Measurements from ENCODE around the gene IMPACT. TPM values are rescaled to one million over a fixed set of nuclear protein-coding genes. Genes with fewer than 3 reads are reported as not detected.

The IMPACT gene
- total RNA-seq, 1 experiment from 2014 or later, result 36.2 TPM

GRCh38 chr18:24403076-24403475 lies 23.4 kb upstream of the IMPACT start:
- no peak for TF ChIP-seq CTCF (IDR thresholded peaks at IDR 0.05)
- TF ChIP-seq SIN3A (IDR thresholded peaks at IDR 0.05; ENCODE audit: borderline replicate concordance, insufficient read depth, low read depth, low read length), result no peak

GRCh38 chr18:24404591-24404990 lies 21.9 kb upstream of the IMPACT start:
- in situ Hi-C loops (cut with HindIII; ENCODE audit: low pct_unique_long_range_greater_than_20kb, low sequenced_read_pairs), result no loop called here
- H3K27me3 ChIP-seq (ENCODE audit: control insufficient read depth, insufficient read depth, low read length), result no peaks in the 10 kb centered on the region
- DNase-seq (ENCODE audit: low read depth, low spot score) (no peak), ATAC-seq (no peak)
- no peaks in the 10 kb centered on the region for H3K9me3 ChIP-seq (ENCODE audit: control insufficient read depth, insufficient read depth, low read depth, low read length)
- BruUV-seq (replicated peaks), result no TSS peak
- H3K4me1 ChIP-seq (ENCODE audit: control insufficient read depth, insufficient read depth, low read length), result no peaks in the 10 kb centered on the region
- POLR2A ChIA-PET, result no interaction called here
- no peak overlapping the region for H3K27ac ChIP-seq (ENCODE audit: low read length)
- no peak overlapping the region for H3K4me3 ChIP-seq (ENCODE audit: low read depth in 2 of 2, low read length in 2 of 2)
- intact Hi-C loops (cut with micrococcal nuclease; ENCODE audit: unreplicated experiment), result no loop called here
- no peaks in the 10 kb centered on the region for H3K36me3 ChIP-seq (ENCODE audit: control insufficient read depth, insufficient read depth, low read length)
- TF ChIP-seq TCF7L2 (IDR thresholded peaks at IDR 0.05; ENCODE audit: low read depth, low read length) (no peak), CTCF (IDR thresholded peaks at IDR 0.05) (no peak), REST (IDR thresholded peaks at IDR 0.05; ENCODE audit: insufficient read depth in 1 of 2, low read depth in 2 of 2, low read length in 1 of 2) (no peak), POLR2AphosphoS5 (IDR thresholded peaks at IDR 0.05; ENCODE audit: low read depth, low read length) (no peak), SIN3A (IDR thresholded peaks at IDR 0.05; ENCODE audit: borderline replicate concordance, insufficient read depth, low read depth, low read length) (no peak)
- CTCF ChIA-PET, result no interaction called here

More at GRCh38 chr18:24403076-24403475, 23.4 kb upstream of the IMPACT start:
- intact Hi-C loops (cut with micrococcal nuclease; ENCODE audit: unreplicated experiment) (no loop called here), in situ Hi-C loops (cut with HindIII; ENCODE audit: low pct_unique_long_range_greater_than_20kb, low sequenced_read_pairs) (no loop called here)
- Histone ChIP-seq H3K4me3 (ENCODE audit: low read depth in 2 of 2, low read length in 2 of 2) (no peak overlapping the region), H3K9me3 (ENCODE audit: control insufficient read depth, insufficient read depth, low read depth, low read length) (no peaks in the 10 kb centered on the region), H3K36me3 (ENCODE audit: control insufficient read depth, insufficient read depth, low read length) (no peaks in the 10 kb centered on the region), H3K4me1 (ENCODE audit: control insufficient read depth, insufficient read depth, low read length) (peaks cover 5% of the 10 kb centered on the region; the same call in 1 of the 2 replicates), H3K27ac (ENCODE audit: low read length) (no peak overlapping the region), H3K27me3 (ENCODE audit: control insufficient read depth, insufficient read depth, low read length) (no peaks in the 10 kb centered on the region)
- no peak for ATAC-seq
- ChIA-PET POLR2A (interaction anchor here (0.6 kb wide), 1 partner anchor 26 kb away, joined by 5 read pairs; no protein-coding TSS in a partner anchor), CTCF (interaction anchor here (0.6 kb wide), 1 partner anchor 62 kb away, joined by 10 read pairs; no protein-coding TSS in a partner anchor)
- no TSS peak for BruUV-seq (replicated peaks)
- DNase-seq (ENCODE audit: low read depth, low spot score), result no peak

All from Panc1 (cell line).